PFSK-1 (cell line): ENCODE data around the gene GARS1.

ENCODE experiments used
- FOXP2 ChIP-seq: optimal IDR thresholded peaks from 2 replicates; pipeline ENCODE3; 2011; ENCODE audit warnings: borderline replicate concordance, control low read depth, inconsistent platforms; ENCODE audit not compliant: insufficient read depth; ENCODE audit errors: extremely low read length, extremely low read depth
- POLR2AphosphoS5 ChIP-seq: IDR thresholded peaks from 2 replicates; pipeline ENCODE4 v1.6.1; 2012; ENCODE audit warnings: low read depth, mild to moderate bottlenecking, control low read depth, low read length, moderate library complexity
- REST ChIP-seq, 2 experiments: IDR thresholded peaks; 2 replicates each; pipeline versions ENCODE4 v1.6.1 to v1.8.0; 2011 to 2012; ENCODE audit warnings: low read depth in 2 of 2, low read length in 2 of 2, control low read depth in 1 of 2, inconsistent platforms in 1 of 2, mild to moderate bottlenecking in 1 of 2, moderate library complexity in 1 of 2; ENCODE audit not compliant: insufficient read depth in 1 of 2
- SIN3A ChIP-seq: IDR thresholded peaks from 2 replicates; pipeline ENCODE4 v1.6.1; 2012; ENCODE audit warnings: mild to moderate bottlenecking, low read length, moderate library complexity, borderline replicate concordance; ENCODE audit not compliant: insufficient read depth
- TAF1 ChIP-seq: IDR thresholded peaks from 2 replicates; pipeline ENCODE4 v1.6.1; 2012; ENCODE audit warnings: low read length, control low read depth, borderline replicate concordance; ENCODE audit not compliant: insufficient read depth

- TF ChIP-seq REST (IDR thresholded peaks at IDR 0.05; ENCODE audit: insufficient read depth in 1 of 2, low read depth in 2 of 2, low read length in 2 of 2) (no peak), POLR2AphosphoS5 (no peak), TAF1 (no peak), SIN3A (no peak), FOXP2 (no peak)
Measured at GRCh38 chr7:30589111-30589510, 5.6 kb upstream of the GARS1 start.
